ENCODE measurements around the gene POLR2L. TPM values are rescaled to one million over a fixed set of nuclear protein-coding genes. Genes with fewer than 3 reads are reported as not detected.

Gene POLR2L
- total RNA-seq, 1 donor from 2014 or later, result 142 TPM

DNA sequence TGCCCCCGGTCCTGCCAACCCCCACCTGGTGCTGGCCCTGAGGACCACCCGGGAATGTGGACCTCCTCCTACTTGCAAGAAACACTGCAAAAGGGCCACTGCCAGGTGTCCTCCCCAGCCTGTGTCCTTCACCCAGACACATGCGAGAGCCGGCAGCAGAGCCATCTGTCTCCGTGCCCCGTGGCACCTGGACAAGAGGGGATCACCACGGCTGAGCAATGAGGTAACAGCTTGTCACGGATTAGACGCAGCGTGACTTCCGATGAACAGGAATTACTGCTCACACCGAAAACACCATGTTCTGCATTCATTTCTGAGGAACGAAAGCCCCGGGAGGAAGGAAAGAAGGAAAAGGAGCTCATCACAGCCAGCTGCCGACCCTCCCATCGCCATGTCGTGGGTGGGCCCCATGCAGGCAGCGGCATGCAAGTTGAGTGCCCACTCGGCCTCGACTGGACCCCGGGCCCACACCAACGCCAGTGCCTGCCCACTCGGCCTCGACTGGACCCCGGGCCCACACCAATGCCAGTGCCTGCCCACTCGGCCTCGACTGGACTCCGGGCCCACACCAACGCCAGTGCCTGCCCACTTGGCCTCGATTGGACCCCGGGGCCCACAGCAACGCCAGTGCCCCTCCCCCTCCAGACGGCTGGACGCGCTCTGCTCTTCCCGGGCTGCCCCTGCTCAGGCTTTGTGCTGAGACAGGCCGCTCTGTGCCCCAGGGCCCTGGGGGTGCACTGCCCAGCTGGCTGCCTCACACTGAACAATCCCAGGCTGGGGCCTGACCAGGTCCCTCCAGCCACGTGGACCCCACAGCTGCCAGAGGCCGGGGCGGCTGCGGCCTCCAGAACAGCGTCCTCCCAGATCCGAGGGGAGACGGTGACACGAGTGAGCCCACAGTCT, 46.2 kb upstream of the POLR2L start:
- no peaks in the 10 kb centered on the region for H3K27me3 Mint-ChIP-seq (ENCODE audit: low read depth)
- H3K4me1 Mint-ChIP-seq (ENCODE audit: low read depth), result no peaks in the 10 kb centered on the region
- peaks cover 10% of the 10 kb centered on the region for H3K36me3 Mint-ChIP-seq (ENCODE audit: low read depth)
- TF ChIP-seq, protein P1, sequence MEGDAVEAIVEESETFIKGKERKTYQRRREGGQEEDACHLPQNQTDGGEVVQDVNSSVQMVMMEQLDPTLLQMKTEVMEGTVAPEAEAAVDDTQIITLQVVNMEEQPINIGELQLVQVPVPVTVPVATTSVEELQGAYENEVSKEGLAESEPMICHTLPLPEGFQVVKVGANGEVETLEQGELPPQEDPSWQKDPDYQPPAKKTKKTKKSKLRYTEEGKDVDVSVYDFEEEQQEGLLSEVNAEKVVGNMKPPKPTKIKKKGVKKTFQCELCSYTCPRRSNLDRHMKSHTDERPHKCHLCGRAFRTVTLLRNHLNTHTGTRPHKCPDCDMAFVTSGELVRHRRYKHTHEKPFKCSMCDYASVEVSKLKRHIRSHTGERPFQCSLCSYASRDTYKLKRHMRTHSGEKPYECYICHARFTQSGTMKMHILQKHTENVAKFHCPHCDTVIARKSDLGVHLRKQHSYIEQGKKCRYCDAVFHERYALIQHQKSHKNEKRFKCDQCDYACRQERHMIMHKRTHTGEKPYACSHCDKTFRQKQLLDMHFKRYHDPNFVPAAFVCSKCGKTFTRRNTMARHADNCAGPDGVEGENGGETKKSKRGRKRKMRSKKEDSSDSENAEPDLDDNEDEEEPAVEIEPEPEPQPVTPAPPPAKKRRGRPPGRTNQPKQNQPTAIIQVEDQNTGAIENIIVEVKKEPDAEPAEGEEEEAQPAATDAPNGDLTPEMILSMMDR (IDR thresholded peaks at IDR 0.05), result no peak
- H3K9me3 Mint-ChIP-seq (ENCODE audit: low read depth), result no peaks in the 10 kb centered on the region
- H3K4me3 Mint-ChIP-seq (ENCODE audit: unreplicated experiment), result no peak overlapping the region
- no peak overlapping the region for H3K27ac Mint-ChIP-seq (ENCODE audit: unreplicated experiment)
- no peak for DNase-seq (ENCODE audit: low spot score)

DNA sequence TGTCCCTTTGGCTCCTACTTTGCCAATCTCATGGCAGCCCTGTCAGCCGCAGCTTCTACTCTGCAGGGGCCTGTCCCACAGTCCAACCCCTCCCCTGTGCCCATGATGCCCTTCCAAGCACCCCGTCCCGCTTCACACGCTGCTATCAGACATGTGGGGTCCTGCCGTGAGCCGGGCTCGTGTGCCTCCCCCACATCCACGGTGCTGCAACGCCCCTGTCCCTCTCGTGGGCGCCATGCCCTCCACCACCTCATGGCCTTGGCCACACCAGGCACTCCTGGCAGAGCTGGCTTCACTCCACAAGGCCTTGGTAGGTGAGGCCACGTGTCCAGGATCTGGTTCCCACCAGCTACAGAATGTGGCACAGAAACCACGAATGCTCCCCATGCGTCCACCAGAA, 45.3 kb upstream of the POLR2L start:
- Mint-ChIP-seq H3K4me3 (ENCODE audit: unreplicated experiment) (no peak overlapping the region), H3K4me1 (ENCODE audit: low read depth) (peaks cover 5% of the 10 kb centered on the region), H3K27ac (ENCODE audit: unreplicated experiment) (no peak overlapping the region), H3K36me3 (ENCODE audit: low read depth) (peaks cover 10% of the 10 kb centered on the region), H3K27me3 (ENCODE audit: low read depth) (no peaks in the 10 kb centered on the region), H3K9me3 (ENCODE audit: low read depth) (no peaks in the 10 kb centered on the region)
- DNase-seq (ENCODE audit: low spot score), result no peak
- TF ChIP-seq, protein P1 (IDR thresholded peaks at IDR 0.05), result no peak

DNA sequence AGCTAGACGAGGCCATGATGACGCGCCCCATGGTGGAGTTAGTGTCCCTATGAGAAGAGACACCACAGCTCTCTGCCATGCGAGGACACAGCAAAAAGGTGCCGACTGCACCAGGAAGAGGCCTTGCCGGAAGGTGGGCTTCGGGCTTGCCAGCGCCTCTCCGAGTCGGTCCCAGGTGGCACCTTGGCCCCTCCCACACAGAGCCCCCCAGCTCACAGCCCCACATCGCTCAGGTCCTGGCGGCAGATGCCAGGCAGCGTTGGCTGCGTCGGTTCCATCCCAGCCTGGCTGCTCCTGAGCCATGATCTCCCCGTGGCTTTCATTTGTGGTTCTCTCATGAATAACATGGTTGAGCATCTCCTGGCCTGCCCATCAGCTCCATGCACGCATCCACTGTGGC, 44.2 kb upstream of the POLR2L start:
- Mint-ChIP-seq H3K27me3 (ENCODE audit: low read depth) (no peaks in the 10 kb centered on the region), H3K36me3 (ENCODE audit: low read depth) (peaks cover 15% of the 10 kb centered on the region), H3K9me3 (ENCODE audit: low read depth) (no peaks in the 10 kb centered on the region), H3K4me1 (ENCODE audit: low read depth) (peaks cover 10% of the 10 kb centered on the region), H3K4me3 (ENCODE audit: unreplicated experiment) (no peak overlapping the region), H3K27ac (ENCODE audit: unreplicated experiment) (no peak overlapping the region)
- TF ChIP-seq, protein P1 (IDR thresholded peaks at IDR 0.05), result no peak
- DNase-seq (ENCODE audit: low spot score), result no peak

DNA sequence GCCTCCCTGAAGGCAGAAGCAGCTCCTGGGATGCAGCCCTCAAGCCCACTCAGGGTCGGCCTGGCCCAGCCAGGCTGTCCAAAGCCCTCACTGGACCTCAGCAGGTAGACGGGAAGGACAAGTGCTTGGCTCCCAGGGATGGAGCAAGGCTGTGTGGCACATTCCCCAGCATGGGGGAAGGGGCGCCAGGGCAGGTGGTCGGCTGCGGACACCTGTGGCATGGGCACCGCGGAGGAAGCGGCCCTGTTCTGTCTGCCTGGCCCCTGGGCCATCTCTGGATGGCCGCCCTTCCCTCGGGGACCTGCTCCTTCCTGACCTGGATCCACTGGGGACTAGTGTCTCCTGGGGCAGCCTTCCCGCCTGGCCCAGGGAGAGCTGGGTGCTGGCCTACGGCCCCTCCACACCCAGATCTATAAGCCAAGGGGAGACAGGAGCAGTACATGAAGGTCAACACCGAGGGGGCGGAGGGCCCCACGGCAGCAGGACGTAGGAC, 42.3 kb upstream of the POLR2L start:
- H3K9me3 Mint-ChIP-seq (ENCODE audit: low read depth), result no peaks in the 10 kb centered on the region
- no peak overlapping the region for H3K4me3 Mint-ChIP-seq (ENCODE audit: unreplicated experiment)
- peaks cover 19% of the 10 kb centered on the region for H3K36me3 Mint-ChIP-seq (ENCODE audit: low read depth)
- TF ChIP-seq, protein P1 (IDR thresholded peaks at IDR 0.05), result no peak
- H3K27me3 Mint-ChIP-seq (ENCODE audit: low read depth), result no peaks in the 10 kb centered on the region
- H3K4me1 Mint-ChIP-seq (ENCODE audit: low read depth), result peaks cover 10% of the 10 kb centered on the region
- H3K27ac Mint-ChIP-seq (ENCODE audit: unreplicated experiment), result no peak overlapping the region
- no peak for DNase-seq (ENCODE audit: low spot score)

DNA sequence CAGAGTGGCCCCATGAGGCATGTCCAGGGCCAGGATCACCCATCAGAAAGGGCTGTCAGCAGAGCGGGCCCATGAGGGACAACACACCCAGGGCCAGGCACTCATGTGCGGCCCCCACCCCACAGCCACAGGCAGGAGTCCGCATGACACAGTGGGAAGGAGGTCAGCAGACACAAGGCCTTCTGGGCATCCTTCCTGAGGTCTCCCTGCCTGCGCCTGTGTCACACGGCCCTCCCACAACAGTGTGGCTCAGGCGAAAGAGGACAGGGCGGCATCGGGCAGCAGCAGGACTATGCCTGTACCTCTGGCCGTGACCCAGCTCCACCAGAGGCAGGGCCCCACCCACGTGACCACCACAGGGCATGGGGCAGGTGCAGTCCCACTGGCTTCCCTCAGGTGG, 41.2 kb upstream of the POLR2L start:
- TF ChIP-seq, protein P1 (IDR thresholded peaks at IDR 0.05), result no peak
- Mint-ChIP-seq H3K4me3 (ENCODE audit: unreplicated experiment) (no peak overlapping the region), H3K9me3 (ENCODE audit: low read depth) (no peaks in the 10 kb centered on the region), H3K4me1 (ENCODE audit: low read depth) (peaks cover 10% of the 10 kb centered on the region), H3K36me3 (ENCODE audit: low read depth) (peaks cover 20% of the 10 kb centered on the region), H3K27ac (ENCODE audit: unreplicated experiment) (no peak overlapping the region), H3K27me3 (ENCODE audit: low read depth) (no peaks in the 10 kb centered on the region)
- DNase-seq (ENCODE audit: low spot score), result no peak

Data from chondrocyte (in vitro differentiated cells).